Measurements from ENCODE around the gene WWOX. TPM values are rescaled to one million over a fixed set of nuclear protein-coding genes. Genes with fewer than 3 reads are reported as not detected.

WWOX gene
- total RNA-seq, 1 experiment from 2014 or later = 79.9 TPM

DNA sequence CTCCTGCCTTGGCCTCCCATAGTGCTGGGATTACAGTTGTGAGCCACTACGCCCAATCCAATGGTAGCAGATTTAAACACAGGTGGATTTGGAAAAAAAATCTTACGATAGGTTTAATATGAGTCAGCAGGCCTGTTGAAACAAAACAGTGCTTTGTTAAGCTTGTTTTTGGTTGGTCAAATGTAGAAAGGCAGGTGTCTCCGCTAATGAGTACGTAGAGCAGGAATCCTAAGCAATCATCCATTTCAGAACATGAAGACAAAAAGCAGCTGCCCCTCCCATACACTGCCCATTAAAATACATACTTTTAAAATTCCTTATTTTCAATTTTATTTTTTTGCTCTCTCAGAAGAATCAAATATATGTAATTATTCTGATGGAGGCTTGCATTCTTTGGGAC lies 1.9 kb upstream of the WWOX start:
- ChIA-PET CTCF (no interaction called here), POLR2A (ENCODE audit: low non-redundant PET) (no interaction called here)
- no peak for TF ChIP-seq EZH2 (IDR thresholded peaks at IDR 0.05; ENCODE audit: borderline replicate concordance, low read depth, low read length, poor library complexity, severe bottlenecking)
- TF ChIP-seq, protein P1, sequence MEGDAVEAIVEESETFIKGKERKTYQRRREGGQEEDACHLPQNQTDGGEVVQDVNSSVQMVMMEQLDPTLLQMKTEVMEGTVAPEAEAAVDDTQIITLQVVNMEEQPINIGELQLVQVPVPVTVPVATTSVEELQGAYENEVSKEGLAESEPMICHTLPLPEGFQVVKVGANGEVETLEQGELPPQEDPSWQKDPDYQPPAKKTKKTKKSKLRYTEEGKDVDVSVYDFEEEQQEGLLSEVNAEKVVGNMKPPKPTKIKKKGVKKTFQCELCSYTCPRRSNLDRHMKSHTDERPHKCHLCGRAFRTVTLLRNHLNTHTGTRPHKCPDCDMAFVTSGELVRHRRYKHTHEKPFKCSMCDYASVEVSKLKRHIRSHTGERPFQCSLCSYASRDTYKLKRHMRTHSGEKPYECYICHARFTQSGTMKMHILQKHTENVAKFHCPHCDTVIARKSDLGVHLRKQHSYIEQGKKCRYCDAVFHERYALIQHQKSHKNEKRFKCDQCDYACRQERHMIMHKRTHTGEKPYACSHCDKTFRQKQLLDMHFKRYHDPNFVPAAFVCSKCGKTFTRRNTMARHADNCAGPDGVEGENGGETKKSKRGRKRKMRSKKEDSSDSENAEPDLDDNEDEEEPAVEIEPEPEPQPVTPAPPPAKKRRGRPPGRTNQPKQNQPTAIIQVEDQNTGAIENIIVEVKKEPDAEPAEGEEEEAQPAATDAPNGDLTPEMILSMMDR (conservative IDR thresholded peaks at IDR 0.05; ENCODE audit: low read depth, low read length) = no peak
- Histone ChIP-seq H3K27me3 (replicated peaks; ENCODE audit: insufficient read depth, low read depth, low read length, poor library complexity) (no peaks in the 10 kb centered on the region), H3K9me3 (ENCODE audit: low read depth, low read length, poor library complexity, severe bottlenecking) (peaks cover 4% of the 10 kb centered on the region), H3K27ac (ENCODE audit: low read depth, low read length, poor library complexity, severe bottlenecking) (peak overlapping the region; percentile 91), H3K36me3 (ENCODE audit: insufficient read depth, low read length, poor library complexity, severe bottlenecking) (no peaks in the 10 kb centered on the region), H3K4me3 (ENCODE audit: low read depth, low read length, poor library complexity, severe bottlenecking) (no peak overlapping the region), H3K4me1 (ENCODE audit: insufficient read depth, low read length, poor library complexity, severe bottlenecking) (peaks cover 19% of the 10 kb centered on the region)
- no peak for DNase-seq (ENCODE audit: low spot score)
- intact Hi-C loops (cut with micrococcal nuclease; ENCODE audit: unreplicated experiment) = loop anchor here (5.0 to 10.0 kb wide), 3 partner anchors 90 to 860 kb away; no protein-coding TSS in a partner anchor
- BruUV-seq (replicated peaks) = TSS peak; percentile 62

DNA sequence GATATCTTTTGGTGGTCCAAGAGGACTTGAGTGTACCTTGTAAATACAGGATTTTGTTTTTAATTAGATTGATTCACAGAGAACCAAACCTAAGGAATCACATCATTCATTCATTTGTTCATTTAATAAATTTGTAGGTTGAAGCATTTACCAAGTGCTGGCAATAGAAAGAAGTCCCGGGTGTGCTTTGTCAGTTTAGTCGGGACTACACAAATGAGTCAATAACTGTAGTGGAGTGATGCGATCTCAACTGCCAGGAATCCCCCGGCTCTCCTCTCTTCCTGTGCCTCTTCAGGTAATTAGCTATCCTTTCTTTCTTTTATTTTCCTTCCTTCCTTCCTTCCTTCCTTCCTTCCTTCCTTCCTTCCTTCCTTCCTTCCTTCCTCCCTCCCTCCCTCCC lies 1.4 kb upstream of the WWOX start:
- ChIA-PET CTCF (interaction anchor here (0.6 kb wide), 1 partner anchor 105 kb away, joined by 10 read pairs; no protein-coding TSS in a partner anchor), POLR2A (ENCODE audit: low non-redundant PET) (no interaction called here)
- Histone ChIP-seq H3K4me1 (ENCODE audit: insufficient read depth, low read length, poor library complexity, severe bottlenecking) (peaks cover 19% of the 10 kb centered on the region), H3K4me3 (ENCODE audit: low read depth, low read length, poor library complexity, severe bottlenecking) (no peak overlapping the region), H3K27me3 (replicated peaks; ENCODE audit: insufficient read depth, low read depth, low read length, poor library complexity) (no peaks in the 10 kb centered on the region), H3K36me3 (ENCODE audit: insufficient read depth, low read length, poor library complexity, severe bottlenecking) (no peaks in the 10 kb centered on the region), H3K27ac (ENCODE audit: low read depth, low read length, poor library complexity, severe bottlenecking) (peak overlapping the region; percentile 91), H3K9me3 (ENCODE audit: low read depth, low read length, poor library complexity, severe bottlenecking) (peaks cover 4% of the 10 kb centered on the region)
- TF ChIP-seq, protein P1 (conservative IDR thresholded peaks at IDR 0.05; ENCODE audit: low read depth, low read length) = no peak
- no peak for TF ChIP-seq EZH2 (IDR thresholded peaks at IDR 0.05; ENCODE audit: borderline replicate concordance, low read depth, low read length, poor library complexity, severe bottlenecking)
- intact Hi-C loops (cut with micrococcal nuclease; ENCODE audit: unreplicated experiment) = loop anchor here (5.0 to 10.0 kb wide), 3 partner anchors 91 to 861 kb away; no protein-coding TSS in a partner anchor
- BruUV-seq (replicated peaks) = no TSS peak
- DNase-seq (ENCODE audit: low spot score) = peak; percentile 90

DNA sequence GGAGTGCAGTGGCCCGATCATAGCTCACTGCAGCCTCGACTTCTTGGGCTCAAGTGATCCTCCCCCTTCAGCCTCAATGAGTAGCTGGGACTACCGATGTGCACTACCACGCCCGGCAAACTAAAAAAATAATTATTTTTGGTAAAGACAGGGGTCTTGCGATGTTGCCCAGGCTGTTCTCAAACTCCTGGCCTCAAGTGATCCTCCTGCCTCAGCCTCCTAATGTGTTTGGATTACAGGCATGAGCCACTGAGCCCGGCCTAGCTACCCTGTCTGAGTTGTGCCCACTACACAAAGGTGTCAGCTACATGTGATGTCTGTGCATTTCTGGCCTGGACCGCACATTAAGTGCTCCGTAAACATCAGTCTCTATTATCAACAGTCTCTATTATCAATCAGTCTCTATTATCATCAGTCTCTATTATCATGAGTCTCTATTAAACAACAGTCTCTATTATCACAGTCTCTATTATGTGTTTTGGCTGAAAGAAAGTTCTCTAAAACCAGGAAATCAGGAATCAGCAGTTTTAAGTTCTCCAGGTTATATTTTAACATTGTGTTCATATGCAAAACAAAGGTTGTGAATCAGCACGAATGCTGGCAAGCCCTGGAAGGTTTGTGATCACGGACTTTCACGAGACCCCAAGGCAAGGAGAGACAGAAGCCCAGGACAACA lies 721 bp upstream of the WWOX start:
- CTCF ChIA-PET = interaction anchor here (0.6 kb wide), 1 partner anchor 105 kb away, joined by 10 read pairs; no protein-coding TSS in a partner anchor
- POLR2A ChIA-PET (ENCODE audit: low non-redundant PET) = no interaction called here

More for the DNA sequence above, 721 bp upstream of the WWOX start:
- intact Hi-C loops (cut with micrococcal nuclease; ENCODE audit: unreplicated experiment) = loop anchor here (5.0 to 10.0 kb wide), 3 partner anchors 91 to 861 kb away; no protein-coding TSS in a partner anchor
- Histone ChIP-seq H3K36me3 (ENCODE audit: insufficient read depth, low read length, poor library complexity, severe bottlenecking) (no peaks in the 10 kb centered on the region), H3K4me1 (ENCODE audit: insufficient read depth, low read length, poor library complexity, severe bottlenecking) (peaks cover 19% of the 10 kb centered on the region), H3K4me3 (ENCODE audit: low read depth, low read length, poor library complexity, severe bottlenecking) (peak overlapping the region; percentile 90), H3K27ac (ENCODE audit: low read depth, low read length, poor library complexity, severe bottlenecking) (peak overlapping the region; percentile 88), H3K27me3 (replicated peaks; ENCODE audit: insufficient read depth, low read depth, low read length, poor library complexity) (no peaks in the 10 kb centered on the region), H3K9me3 (ENCODE audit: low read depth, low read length, poor library complexity, severe bottlenecking) (peaks cover 4% of the 10 kb centered on the region)
- DNase-seq (ENCODE audit: low spot score) = no peak
- TSS peak; percentile 93 for BruUV-seq (replicated peaks)
- TF ChIP-seq, protein P1 (conservative IDR thresholded peaks at IDR 0.05; ENCODE audit: low read depth, low read length) = no peak
- TF ChIP-seq EZH2 (IDR thresholded peaks at IDR 0.05; ENCODE audit: borderline replicate concordance, low read depth, low read length, poor library complexity, severe bottlenecking) = no peak

Measured in A673 (cell line).